Endothelial cell (in vitro differentiated cells): ENCODE data around the gene CEP83. TPM values are rescaled to one million over a fixed set of nuclear protein-coding genes. Genes with fewer than 3 reads are reported as not detected.

Experiments
- DNase-seq: peaks from one replicate; pipeline ENCODE4 v3.0.0; 2021; ENCODE audit warnings: low spot score
- H3K27ac Mint-ChIP-seq: one replicate; pipeline ENCODE4 v1.8.0; 2021; ENCODE audit warnings: mixed read lengths, inconsistent platforms; ENCODE audit not compliant: unreplicated experiment
- H3K27me3 Mint-ChIP-seq: one replicate; pipeline ENCODE4 v1.8.0; 2021; ENCODE audit warnings: mild to moderate bottlenecking, moderate library complexity, mixed read lengths, inconsistent platforms; ENCODE audit not compliant: unreplicated experiment
- H3K36me3 Mint-ChIP-seq: one replicate; pipeline ENCODE4 v1.8.0; 2021; ENCODE audit warnings: mild to moderate bottlenecking, low read depth, mixed read lengths, inconsistent platforms; ENCODE audit not compliant: unreplicated experiment
- H3K4me1 Mint-ChIP-seq: one replicate; pipeline ENCODE4 v1.8.0; 2021; ENCODE audit warnings: mild to moderate bottlenecking, mixed read lengths, inconsistent platforms; ENCODE audit not compliant: unreplicated experiment
- H3K4me3 Mint-ChIP-seq: one replicate; pipeline ENCODE4 v1.8.0; 2021; ENCODE audit warnings: mild to moderate bottlenecking, mixed read lengths, inconsistent platforms; ENCODE audit not compliant: unreplicated experiment
- H3K9me3 Mint-ChIP-seq: one replicate; pipeline ENCODE4 v1.8.0; 2021; ENCODE audit warnings: mixed read lengths, inconsistent platforms; ENCODE audit not compliant: unreplicated experiment
- CTCF ChIP-seq: fragments of 200-600 bp; sonication (generic); IDR thresholded peaks from one replicate; pipeline ENCODE4 v1.5.0; 2021; ENCODE audit warnings: antibody characterized with exemption; ENCODE audit not compliant: unreplicated experiment
- total RNA-seq: library from RNA; stranded (reverse); fragmentation: NEBNext Ultra II Directional; extraction: Animal tissue kit (Norgen Biotek cat#: 25700); gene quantifications from one replicate; pipeline ENCODE4 v1.2.1, GENCODE V29; 2021; ENCODE audit not compliant: unreplicated experiment

The CEP83 gene
- total RNA-seq, 1 donor from 2014 or later, result 18.6 TPM

- Mint-ChIP-seq H3K27ac (no peak overlapping the region), H3K36me3 (peaks cover 18% of the 10 kb centered on the region), H3K4me1 (no peaks in the 10 kb centered on the region), H3K4me3 (no peak overlapping the region), H3K27me3 (peaks cover 3% of the 10 kb centered on the region), H3K9me3 (peaks cover 17% of the 10 kb centered on the region)
- DNase-seq, result no peak
- TF ChIP-seq CTCF, result no peak
These were observed 41.1 kb downstream of the CEP83 start for GRCh38 chr12:94418517-94418916.

- Mint-ChIP-seq H3K4me3 (no peak overlapping the region), H3K36me3 (peaks cover 3% of the 10 kb centered on the region), H3K27me3 (peaks cover 3% of the 10 kb centered on the region), H3K9me3 (peaks cover 3% of the 10 kb centered on the region), H3K4me1 (no peaks in the 10 kb centered on the region), H3K27ac (no peak overlapping the region)
- TF ChIP-seq CTCF, result no peak
- no peak for DNase-seq
These were observed 43.1 kb downstream of the CEP83 start for GRCh38 chr12:94416613-94417012.

- Mint-ChIP-seq H3K27me3 (peaks cover 3% of the 10 kb centered on the region), H3K4me1 (no peaks in the 10 kb centered on the region), H3K9me3 (peaks cover 3% of the 10 kb centered on the region), H3K27ac (no peak overlapping the region), H3K4me3 (no peak overlapping the region), H3K36me3 (peaks cover 3% of the 10 kb centered on the region)
- no peak for TF ChIP-seq CTCF
- DNase-seq, result no peak
These were observed 44.6 kb downstream of the CEP83 start for GRCh38 chr12:94415066-94415465.

- Mint-ChIP-seq H3K27me3 (no peaks in the 10 kb centered on the region), H3K27ac (no peak overlapping the region)
- TF ChIP-seq CTCF, result no peak
These were observed 54.1 kb downstream of the CEP83 start for GRCh38 chr12:94405413-94406116.

GRCh38 chr12:94404854-94405253 is 54.8 kb downstream of the CEP83 start:
- DNase-seq, result no peak
- no peaks in the 10 kb centered on the region for H3K27me3 Mint-ChIP-seq
- H3K27ac Mint-ChIP-seq, result no peak overlapping the region
- no peaks in the 10 kb centered on the region for H3K4me1 Mint-ChIP-seq
- peaks cover 9% of the 10 kb centered on the region for H3K36me3 Mint-ChIP-seq
- no peak overlapping the region for H3K4me3 Mint-ChIP-seq
- no peaks in the 10 kb centered on the region for H3K9me3 Mint-ChIP-seq
- TF ChIP-seq CTCF, result no peak

More at GRCh38 chr12:94405413-94406116, 54.1 kb downstream of the CEP83 start:
- Mint-ChIP-seq H3K36me3 (peaks cover 7% of the 10 kb centered on the region), H3K4me3 (no peak overlapping the region), H3K9me3 (no peaks in the 10 kb centered on the region), H3K4me1 (no peaks in the 10 kb centered on the region)
- no peak for DNase-seq
